GM18868 (cell line): ENCODE data around the gene GBGT1.

Experiments used
- ATAC-seq: cut with Tn5 transposase; IDR thresholded peaks from one replicate; pipeline ENCODE4 v1.9.1; 2021; ENCODE audit warnings: mild to moderate bottlenecking, moderate library complexity; ENCODE audit not compliant: unreplicated experiment

Gene GBGT1

GRCh38 chr9:133144904-133145851, 18.5 kb downstream of the GBGT1 start:
- no peak for ATAC-seq

- no peak for ATAC-seq
Observed at GRCh38 chr9:133144142-133144903, 19.4 kb downstream of the GBGT1 start.

- ATAC-seq = no peak
Observed at GRCh38 chr9:133143639-133144141, 20.0 kb downstream of the GBGT1 start.

GRCh38 chr9:133142684-133143622, 20.8 kb downstream of the GBGT1 start:
- ATAC-seq = no peak

GRCh38 chr9:133141833-133142595, 21.7 kb downstream of the GBGT1 start:
- no peak for ATAC-seq

GRCh38 chr9:133140606-133141005, 23.1 kb downstream of the GBGT1 start:
- no peak for ATAC-seq

GRCh38 chr9:133140174-133140505, 23.6 kb downstream of the GBGT1 start:
- ATAC-seq = no peak

GRCh38 chr9:133139246-133140173, 24.2 kb downstream of the GBGT1 start:
- no peak for ATAC-seq

GRCh38 chr9:133137451-133138231, 26.1 kb downstream of the GBGT1 start:
- ATAC-seq = no peak

GRCh38 chr9:133135146-133135745, 28.5 kb downstream of the GBGT1 start:
- ATAC-seq = no peak

- ATAC-seq = no peak
Observed at GRCh38 chr9:133134388-133135145, 29.1 kb downstream of the GBGT1 start.

- ATAC-seq = peak; percentile 91
Observed at GRCh38 chr9:133133681-133134387, 29.9 kb downstream of the GBGT1 start.

GRCh38 chr9:133132174-133132573, 31.5 kb downstream of the GBGT1 start:
- ATAC-seq = no peak

- no peak for ATAC-seq
Observed at GRCh38 chr9:133131506-133131905, 32.2 kb downstream of the GBGT1 start.

- ATAC-seq = no peak
Observed at GRCh38 chr9:133130685-133131244, 32.9 kb downstream of the GBGT1 start.
